K562 treated with DMSO at 1 percent for 24 hours (cell line): ENCODE measurements around the gene CHST3. TPM values are rescaled to one million over a fixed set of nuclear protein-coding genes. Genes with fewer than 3 reads are reported as not detected.

Source experiments
- total RNA-seq: library from RNA; unstranded; fragments of 300-600 nt; gene quantifications from 2 replicates; pipeline ENCODE4 v1.2.3, GENCODE V29; 2022; ENCODE audit warnings: low read depth; ENCODE audit not compliant: insufficient read depth

The CHST3 gene
- total RNA-seq, result 0.28 and 0.42 TPM in 2 replicates

GRCh38 chr10:71964098-71964742, at the start of gene CHST3:
Gene CHST3 (plus strand): TSS chr10:71964395. CDS start chr10:72005843, 41,448 bp downstream.

Other genes with a start within 250 kb of the CHST3 start
- 0.16 TPM in 2 replicates for gene C10orf105, start 244.6 kb upstream of the CHST3 start, total RNA-seq
- gene VSIR, start 190.9 kb upstream of the CHST3 start, total RNA-seq, result 44.3 and 53.2 TPM in 2 replicates
- 1,515 and 1,535 TPM in 2 replicates for gene PSAP, start 113.1 kb upstream of the CHST3 start, total RNA-seq
- 0.98 and 1.1 TPM in 2 replicates for gene SPOCK2, start 124.2 kb downstream of the CHST3 start, total RNA-seq